ACC112 (cell line): ENCODE results near the gene PI4KA.

ENCODE experiments used
- H2AFZ ChIP-seq: fragments of 200-600 bp; sonication (generic); one replicate; pipeline ENCODE4 v1.6.0; 2017; ENCODE audit warnings: antibody characterized with exemption, low read length; ENCODE audit not compliant: unreplicated experiment
- H3K27ac ChIP-seq: fragments of 200-600 bp; sonication (generic); 2 replicates; pipeline ENCODE4 v1.5.1; 2014; ENCODE audit warnings: low read depth, mild to moderate bottlenecking, antibody characterized with exemption, low read length, moderate library complexity
- H3K27me3 ChIP-seq: fragments of 200-600 bp; sonication (generic); 2 replicates; pipeline ENCODE4 v1.6.1; 2014; ENCODE audit warnings: mild to moderate bottlenecking, antibody characterized with exemption, low read length, moderate library complexity, mixed read lengths; ENCODE audit not compliant: insufficient read depth
- H3K36me3 ChIP-seq: fragments of 200-600 bp; sonication (generic); 2 replicates; pipeline ENCODE4 v1.6.1; 2016; ENCODE audit warnings: mild to moderate bottlenecking, antibody characterized with exemption, low read length, moderate library complexity, mixed read lengths; ENCODE audit not compliant: insufficient read depth
- H3K4me1 ChIP-seq: fragments of 200-600 bp; sonication (generic); one replicate; pipeline ENCODE4 v1.6.1; 2016; ENCODE audit warnings: low read length, mixed read lengths; ENCODE audit not compliant: insufficient read depth, unreplicated experiment, control insufficient read depth
- H3K4me3 ChIP-seq: fragments of 200-600 bp; sonication (generic); 2 replicates; pipeline ENCODE4 v1.5.1; 2014; ENCODE audit warnings: mild to moderate bottlenecking, low read depth, low read length
- H3K79me2 ChIP-seq: fragments of 200-600 bp; sonication (generic); one replicate; pipeline ENCODE4 v1.6.0; 2016; ENCODE audit warnings: low read length; ENCODE audit not compliant: control insufficient read depth, unreplicated experiment, insufficient read depth

PI4KA gene

GRCh38 chr22:20659258-20659657 lies 199.4 kb downstream of the PI4KA start:
- no peak overlapping the region for H3K4me3 ChIP-seq
- no peaks in the 10 kb centered on the region for H3K36me3 ChIP-seq
- no peaks in the 10 kb centered on the region for H3K4me1 ChIP-seq
- H3K27ac ChIP-seq = no peak overlapping the region
- no peaks in the 10 kb centered on the region for H3K79me2 ChIP-seq
- peaks cover 30% of the 10 kb centered on the region for H3K27me3 ChIP-seq
- H2AFZ ChIP-seq = no peak overlapping the region

GRCh38 chr22:20658433-20659222 lies 200.0 kb downstream of the PI4KA start:
- Histone ChIP-seq H3K36me3 (no peaks in the 10 kb centered on the region), H3K27me3 (peaks cover 30% of the 10 kb centered on the region), H3K4me3 (no peak overlapping the region), H2AFZ (no peak overlapping the region), H3K4me1 (no peaks in the 10 kb centered on the region), H3K27ac (no peak overlapping the region), H3K79me2 (no peaks in the 10 kb centered on the region)

- H2AFZ ChIP-seq = no peak overlapping the region
- H3K4me3 ChIP-seq = no peak overlapping the region
- no peaks in the 10 kb centered on the region for H3K4me1 ChIP-seq
- H3K79me2 ChIP-seq = no peaks in the 10 kb centered on the region
- peaks cover 30% of the 10 kb centered on the region for H3K27me3 ChIP-seq
- H3K27ac ChIP-seq = no peak overlapping the region
- H3K36me3 ChIP-seq = no peaks in the 10 kb centered on the region
These were observed 200.6 kb downstream of the PI4KA start for GRCh38 chr22:20657963-20658362.
